Gastroesophageal sphincter (tissue), 4 donors: ENCODE data around the gene GAREM1. TPM values are rescaled to one million over a fixed set of nuclear protein-coding genes. Genes with fewer than 3 reads are reported as not detected.
A peak's percentile ranks its signal among the peaks of the same experiment; 100 is the strongest.

Experiments used
- ATAC-seq: fragments of 150-250 bp; one replicate; pipeline ENCODE4 v1.9.1; 2016; ENCODE audit warnings: mild to moderate bottlenecking, moderate library complexity
- H3K27ac ChIP-seq, 4 donors: fragments of 200-600 bp; sonication (generic) in 3 of 4; 1 replicate in 3 of 4; 2 replicates in 1 of 4; pipeline ENCODE4 v1.5.1; 2016 to 2019
- H3K27me3 ChIP-seq: fragments of 200-600 bp; sonication (generic); one replicate; pipeline ENCODE4 v1.5.1; 2019
- H3K36me3 ChIP-seq, 2 donors: fragments of 200-600 bp; sonication (generic); one replicate each; pipeline ENCODE4 v1.5.1; 2019; ENCODE audit warnings: control low read depth in 1 of 2
- H3K4me1 ChIP-seq, 3 donors: fragments of 200-600 bp; sonication (generic); 1 replicate in 2 of 3; 2 replicates in 1 of 3; pipeline ENCODE4 v1.5.1; 2016 to 2019; ENCODE audit warnings: control low read depth in 2 of 3
- H3K4me3 ChIP-seq, 2 donors: fragments of 200-600 bp; sonication (generic); one replicate each; pipeline ENCODE4 v1.5.1; 2019; ENCODE audit warnings: mild to moderate bottlenecking in 1 of 2, moderate library complexity in 1 of 2
- H3K9me3 ChIP-seq, 3 donors: fragments of 200-600 bp; sonication (generic); one replicate each; pipeline ENCODE4 v1.5.1; 2017 to 2019; ENCODE audit warnings: control low read depth in 2 of 3
- CTCF ChIP-seq, 4 experiments: fragments of 200-600 bp in 2 of 4; fragments of 450-650 bp in 2 of 4; sonication (generic) in 1 of 4; IDR thresholded peaks; one replicate each; pipeline ENCODE4 v1.5.1; 2017 to 2019; ENCODE audit warnings: antibody characterized with exemption in 4 of 4, mild to moderate bottlenecking in 2 of 4, moderate library complexity in 2 of 4
- EP300 ChIP-seq: sonication (generic); formaldehyde crosslinking; IDR thresholded peaks from one replicate; pipeline ENCODE4 v1.6.1; 2017; ENCODE audit warnings: antibody characterized with exemption, mild to moderate bottlenecking
- POLR2A ChIP-seq, 2 donors: fragments of 450-650 bp; IDR thresholded peaks; one replicate each; pipeline ENCODE4 v1.6.1; 2017; ENCODE audit warnings: antibody characterized with exemption in 2 of 2, mild to moderate bottlenecking in 2 of 2, moderate library complexity in 1 of 2
- POLR2AphosphoS5 ChIP-seq: sonication (generic); formaldehyde crosslinking; IDR thresholded peaks from one replicate; pipeline ENCODE4 v1.6.1; 2017; ENCODE audit warnings: antibody characterized with exemption
- WGBS, 2 donors: methylation state at CpG; one replicate each; pipeline ENCODE4 v1.1.5; 2018; ENCODE audit warnings: low coverage in 1 of 2; 5-methylcytosine and 5-hydroxymethylcytosine counted together
- total RNA-seq, 4 donors: library from RNA; depleted of rRNA; stranded (reverse); fragments of >200 nt; gene quantifications; one replicate each; pipeline ENCODE4 v1.1.0, GENCODE V29; 2016

The GAREM1 gene
- total RNA-seq, 4 donors from 2014 or later = 8.2 to 16.6 (median 12.3) TPM

- Histone ChIP-seq H3K27me3 (no peaks in the 10 kb centered on the region), H3K4me3 (no peak overlapping the region), H3K36me3 (no peaks in the 10 kb centered on the region), H3K9me3 (no peaks in the 10 kb centered on the region), H3K27ac (no peak overlapping the region), H3K4me1 (peaks cover 0 to 22% (median 3%) of the 10 kb centered on the region in 3 donors)
- ATAC-seq = no peak
- no peak for TF ChIP-seq EP300
- WGBS, 2 donors = 79 to 90% methylated on average over 2 to 4 of the region's 4 CpGs
These were observed 80.8 kb downstream of the GAREM1 start for GRCh38 chr18:32389858-32390257.

- TF ChIP-seq POLR2A (IDR thresholded peaks at IDR 0.05) (no peak), POLR2AphosphoS5 (no peak), CTCF (IDR thresholded peaks at IDR 0.05) (no peak), EP300 (no peak)
- 60 to 93% methylated on average over 1 of the region's 1 CpG for WGBS, 2 donors
- no peaks in the 10 kb centered on the region for H3K27me3 ChIP-seq
- no peak overlapping the region for H3K27ac ChIP-seq
- H3K36me3 ChIP-seq = no peaks in the 10 kb centered on the region
- no peak overlapping the region for H3K4me3 ChIP-seq
- H3K4me1 ChIP-seq = peaks cover 0 to 22% (median 3%) of the 10 kb centered on the region in 3 donors
- H3K9me3 ChIP-seq = no peaks in the 10 kb centered on the region
- ATAC-seq = no peak
These were observed 81.5 kb downstream of the GAREM1 start for GRCh38 chr18:32389191-32389590.

- Histone ChIP-seq H3K4me1 (peaks cover 3 to 37% (median 4%) of the 10 kb centered on the region in 3 donors), H3K27ac (no peak overlapping the region), H3K36me3 (no peaks in the 10 kb centered on the region), H3K4me3 (no peak overlapping the region), H3K27me3 (no peaks in the 10 kb centered on the region), H3K9me3 (no peaks in the 10 kb centered on the region)
- no peak for ATAC-seq
- 6 to 70% methylated on average over 2 to 5 of the region's 5 CpGs for WGBS, 2 donors
- TF ChIP-seq EP300 (no peak), POLR2AphosphoS5 (no peak), CTCF (IDR thresholded peaks at IDR 0.05) (no peak), POLR2A (IDR thresholded peaks at IDR 0.05) (no peak)
These were observed 84.2 kb downstream of the GAREM1 start for GRCh38 chr18:32386471-32386870.

GRCh38 chr18:32383050-32383819, 87.4 kb downstream of the GAREM1 start:
- H3K36me3 ChIP-seq = no peaks in the 10 kb centered on the region
- peaks cover 3 to 37% (median 4%) of the 10 kb centered on the region in 3 donors for H3K4me1 ChIP-seq
- H3K27me3 ChIP-seq = no peaks in the 10 kb centered on the region
- H3K9me3 ChIP-seq = no peaks in the 10 kb centered on the region
- TF ChIP-seq POLR2A (IDR thresholded peaks at IDR 0.05) = no peak
- peak; percentile 74 for TF ChIP-seq POLR2AphosphoS5
- no peak overlapping the region for H3K4me3 ChIP-seq
- ATAC-seq = peak; percentile 81
- H3K27ac ChIP-seq = peak overlapping the region in 3 of 4 donors; percentile 9 to 51 (median 37)
- WGBS, 2 donors = 33 to 39% methylated on average over 4 of the region's 4 CpGs

GRCh38 chr18:32381761-32382160, 88.9 kb downstream of the GAREM1 start:
- Histone ChIP-seq H3K36me3 (no peaks in the 10 kb centered on the region), H3K27me3 (no peaks in the 10 kb centered on the region), H3K27ac (no peak overlapping the region), H3K4me3 (no peak overlapping the region), H3K4me1 (peaks cover 3 to 37% (median 4%) of the 10 kb centered on the region in 3 donors), H3K9me3 (no peaks in the 10 kb centered on the region)
- no peak for ATAC-seq
- WGBS, 2 donors = 92 to 100% methylated on average over 2 of the region's 2 CpGs
- TF ChIP-seq POLR2A (IDR thresholded peaks at IDR 0.05) (no peak), CTCF (IDR thresholded peaks at IDR 0.05) (no peak), POLR2AphosphoS5 (no peak), EP300 (no peak)

- ATAC-seq = no peak
- WGBS, 2 donors = 83 to 86% methylated on average over 1 of the region's 1 CpG
- Histone ChIP-seq H3K27me3 (no peaks in the 10 kb centered on the region), H3K36me3 (no peaks in the 10 kb centered on the region), H3K4me3 (no peak overlapping the region), H3K4me1 (peaks cover 0 to 26% (median 4%) of the 10 kb centered on the region in 3 donors), H3K9me3 (no peaks in the 10 kb centered on the region), H3K27ac (no peak overlapping the region)
- TF ChIP-seq POLR2A (IDR thresholded peaks at IDR 0.05) = no peak
- no peak for TF ChIP-seq EP300
- TF ChIP-seq CTCF (IDR thresholded peaks at IDR 0.05) = no peak
- no peak for TF ChIP-seq POLR2AphosphoS5
These were observed 90.1 kb downstream of the GAREM1 start for GRCh38 chr18:32380559-32380958.
